Esophagus muscularis mucosa (tissue), 3 donors: ENCODE results near the gene NCKAP5.

Experiments
- CTCF ChIP-seq, 3 experiments: fragments of 200-600 bp in 2 of 3; fragments of 450-650 bp in 1 of 3; sonication (generic) in 2 of 3; IDR thresholded peaks; one replicate each; pipeline ENCODE4 v1.5.1; 2017 to 2019; ENCODE audit warnings: antibody characterized with exemption in 3 of 3, mild to moderate bottlenecking in 2 of 3, moderate library complexity in 1 of 3
- POLR2A ChIP-seq: fragments of 450-650 bp; IDR thresholded peaks from one replicate; pipeline ENCODE4 v1.6.1; 2017; ENCODE audit warnings: antibody characterized with exemption, moderate library complexity, mild to moderate bottlenecking, low read depth
- POLR2AphosphoS5 ChIP-seq, 2 donors: sonication (generic); formaldehyde crosslinking; IDR thresholded peaks; one replicate each; pipeline ENCODE4 v1.6.1; 2017; ENCODE audit warnings: antibody characterized with exemption in 2 of 2

GRCh38 chr2:132754867-132755472 lies 813.3 kb downstream of the NCKAP5 start:
- TF ChIP-seq CTCF (IDR thresholded peaks at IDR 0.05) (no peak), POLR2AphosphoS5 (IDR thresholded peaks at IDR 0.05) (no peak), POLR2A (no peak)
